ENCODE results near the gene RAPH1.

DNA sequence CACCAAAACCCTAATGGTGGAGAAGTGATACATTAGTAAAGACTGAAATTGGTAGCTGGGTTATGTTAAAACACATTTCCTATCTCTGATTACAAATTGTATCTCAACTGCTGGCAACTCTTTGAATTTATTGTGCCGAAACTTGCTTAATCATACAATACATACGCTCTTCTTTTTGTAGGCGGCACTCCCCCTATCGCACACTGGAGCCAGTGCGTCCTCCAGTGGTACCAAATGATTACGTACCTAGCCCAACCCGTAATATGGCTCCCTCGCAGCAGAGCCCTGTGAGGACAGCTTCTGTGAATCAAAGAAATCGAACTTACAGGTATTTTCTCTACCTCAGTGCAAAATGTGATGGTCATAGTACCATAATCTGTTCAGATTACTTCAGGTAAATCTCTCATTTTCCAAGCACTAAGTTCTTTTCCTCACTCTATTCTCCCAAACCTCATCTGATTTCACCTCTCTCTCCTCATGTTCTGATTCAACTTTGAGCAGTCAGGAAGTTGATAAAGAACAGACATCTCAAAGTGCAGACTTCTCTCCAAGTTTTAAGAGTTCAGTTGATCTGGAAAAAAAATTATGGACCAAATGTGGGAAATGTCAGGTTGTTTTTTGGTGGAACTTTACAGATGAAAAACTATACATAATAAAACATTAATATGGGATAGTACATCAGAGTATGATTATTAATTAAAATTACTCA is 140.4 kb downstream of the RAPH1 start:
- TF ChIP-seq POLR2A (IDR thresholded peaks at IDR 0.05; ENCODE audit: extremely low read depth, insufficient read length): no peak
- TF ChIP-seq, protein P1, sequence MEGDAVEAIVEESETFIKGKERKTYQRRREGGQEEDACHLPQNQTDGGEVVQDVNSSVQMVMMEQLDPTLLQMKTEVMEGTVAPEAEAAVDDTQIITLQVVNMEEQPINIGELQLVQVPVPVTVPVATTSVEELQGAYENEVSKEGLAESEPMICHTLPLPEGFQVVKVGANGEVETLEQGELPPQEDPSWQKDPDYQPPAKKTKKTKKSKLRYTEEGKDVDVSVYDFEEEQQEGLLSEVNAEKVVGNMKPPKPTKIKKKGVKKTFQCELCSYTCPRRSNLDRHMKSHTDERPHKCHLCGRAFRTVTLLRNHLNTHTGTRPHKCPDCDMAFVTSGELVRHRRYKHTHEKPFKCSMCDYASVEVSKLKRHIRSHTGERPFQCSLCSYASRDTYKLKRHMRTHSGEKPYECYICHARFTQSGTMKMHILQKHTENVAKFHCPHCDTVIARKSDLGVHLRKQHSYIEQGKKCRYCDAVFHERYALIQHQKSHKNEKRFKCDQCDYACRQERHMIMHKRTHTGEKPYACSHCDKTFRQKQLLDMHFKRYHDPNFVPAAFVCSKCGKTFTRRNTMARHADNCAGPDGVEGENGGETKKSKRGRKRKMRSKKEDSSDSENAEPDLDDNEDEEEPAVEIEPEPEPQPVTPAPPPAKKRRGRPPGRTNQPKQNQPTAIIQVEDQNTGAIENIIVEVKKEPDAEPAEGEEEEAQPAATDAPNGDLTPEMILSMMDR (IDR thresholded peaks at IDR 0.05; ENCODE audit: low read depth, low read length): peak; percentile 29

All from NB4 (cell line).